GM18499 (cell line): Measurements from ENCODE around the gene SYNE4.
"Not testable (repeated sequence)": the region's sequence is repeated elsewhere in the genome, so short reads cannot be mapped to it uniquely, and the experiment has no call there.

Source experiments
- ATAC-seq: cut with Tn5 transposase; IDR thresholded peaks from one replicate; pipeline ENCODE4 v1.9.1; 2021; ENCODE audit warnings: moderate number of reproducible peaks; ENCODE audit not compliant: insufficient read depth, unreplicated experiment

Gene SYNE4

GRCh38 chr19:35959040-35959967, 49.3 kb downstream of the SYNE4 start:
- ATAC-seq, result no peak

DNA sequence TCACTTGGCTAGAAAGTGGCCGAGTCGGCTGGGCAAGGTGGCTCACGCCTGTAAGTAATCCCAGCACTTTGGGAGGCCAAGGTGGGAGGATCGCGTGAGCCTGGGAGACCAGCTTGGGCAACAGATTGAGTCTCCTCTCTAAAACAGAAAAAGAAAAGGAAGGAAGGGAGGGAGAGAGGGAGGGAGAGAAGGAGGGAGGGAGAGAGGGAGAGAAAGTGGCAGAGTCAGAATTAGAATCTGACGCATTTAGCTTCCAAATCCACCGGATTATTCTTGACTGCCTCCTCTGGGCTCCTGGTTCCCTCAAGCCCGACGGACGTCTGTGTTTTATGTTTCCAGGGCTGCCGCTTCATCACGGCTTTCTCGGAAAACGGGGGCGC, 50.0 kb downstream of the SYNE4 start:
- no peak for ATAC-seq

- not testable (repeated sequence) for ATAC-seq
Observed at GRCh38 chr19:35957411-35957810, 51.2 kb downstream of the SYNE4 start.

DNA sequence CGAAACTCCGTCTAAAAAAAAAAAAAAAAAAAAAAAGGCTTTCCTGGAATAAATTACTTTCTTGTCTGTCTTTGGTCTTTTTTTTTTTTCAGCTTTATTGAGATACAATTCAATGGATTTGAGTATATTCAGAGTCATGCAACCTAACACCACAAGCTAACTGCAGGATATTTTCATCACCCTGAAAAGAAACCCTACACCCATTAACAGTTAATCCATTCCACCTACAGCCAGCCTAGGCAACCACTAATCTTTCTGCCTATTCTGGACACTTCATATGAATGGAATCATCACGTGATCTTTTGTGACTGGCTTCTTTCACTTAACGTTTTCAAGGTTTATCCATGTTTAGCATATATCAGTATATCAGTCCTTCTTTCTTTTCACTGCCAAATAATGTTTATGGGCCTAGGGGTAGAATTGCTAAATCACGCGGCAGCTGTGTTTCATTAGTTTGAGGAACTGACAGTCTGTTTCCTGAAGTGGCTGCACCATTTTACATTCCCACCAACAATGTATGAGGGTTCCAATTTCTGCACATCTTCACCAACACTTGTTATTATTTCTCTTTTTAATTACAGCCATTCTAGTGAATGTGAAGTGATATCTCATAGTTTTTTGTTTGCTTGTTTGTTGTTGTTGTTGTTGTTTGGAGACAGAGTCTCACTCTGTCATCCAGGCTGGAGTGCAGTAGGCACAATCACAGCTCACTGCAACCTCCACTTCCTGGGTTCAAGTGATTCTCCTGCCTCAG, 52.6 kb downstream of the SYNE4 start:
- ATAC-seq, result no peak
